IMR-90 (cell line): ENCODE results near the gene UNC5A. TPM values are rescaled to one million over a fixed set of nuclear protein-coding genes. Genes with fewer than 3 reads are reported as not detected.
A peak's percentile ranks its signal among the peaks of the same experiment; 100 is the strongest.

Experiments
- ATAC-seq: fragments of 200-7000 bp; cut with Tn5 transposase; 2 replicates; pipeline ENCODE4 v1.9.1; 2020; ENCODE audit warnings: low read depth, mild to moderate bottlenecking, moderate library complexity
- BruUV-seq: library from RNA; stranded (reverse); fragments of 400-500 nt; replicated peaks from 2 replicates; lab custom pipeline; 2021; lab: Mats Ljungman, UMichigan
- CTCF ChIA-PET: fragments of 300-600 bp; formaldehyde crosslinking; extraction: SDS; loops from one replicate; lab custom pipeline; 2021; ENCODE audit warnings: antibody characterized with exemption; lab: Yijun Ruan, JAX
- POLR2A ChIA-PET: fragments of 300-600 bp; sonication (Branson Sonifier 250); formaldehyde crosslinking; loops from one replicate; lab custom pipeline; 2022; ENCODE audit warnings: antibody characterized with exemption; ENCODE audit not compliant: unreplicated experiment; lab: Charles Lee
- DNase-seq: peaks from one replicate; pipeline ENCODE4 v3.0.0; 2013
- H2AFZ ChIP-seq: replicated peaks from 2 replicates; pipeline ENCODE3; 2013; ENCODE audit warnings: low read length, mild to moderate bottlenecking; ENCODE audit not compliant: poor library complexity
- H2AK5ac ChIP-seq: 2 replicates; pipeline ENCODE4 v1.6.1; 2013; ENCODE audit warnings: low read depth, low read length, inconsistent platforms
- H2AK9ac ChIP-seq: replicated peaks from 2 replicates; pipeline ENCODE3; 2013; ENCODE audit warnings: mild to moderate bottlenecking, low read depth, low read length, moderate library complexity; ENCODE audit not compliant: poor library complexity
- H2BK120ac ChIP-seq: 2 replicates; pipeline ENCODE4 v1.6.1; 2013; ENCODE audit warnings: low read depth, low read length, inconsistent platforms
- H2BK15ac ChIP-seq: 3 replicates; pipeline ENCODE4 v1.6.1; 2013; ENCODE audit warnings: low read depth, low read length, inconsistent platforms
- H2BK20ac ChIP-seq: 2 replicates; pipeline ENCODE4 v1.6.1; 2013; ENCODE audit warnings: low read depth, mild to moderate bottlenecking, inconsistent platforms, low read length, moderate library complexity
- H2BK5ac ChIP-seq: 2 replicates; pipeline ENCODE4 v1.6.1; 2013; ENCODE audit warnings: mild to moderate bottlenecking, low read depth, low read length, inconsistent platforms; ENCODE audit not compliant: poor library complexity, severe bottlenecking
- H3K14ac ChIP-seq: replicated peaks from 2 replicates; pipeline ENCODE4 v1.6.1; 2013; ENCODE audit warnings: low read depth, low read length, inconsistent platforms
- H3K18ac ChIP-seq: 2 replicates; pipeline ENCODE4 v1.6.1; 2013; ENCODE audit warnings: low read depth, low read length, control low read depth
- H3K23ac ChIP-seq: 2 replicates; pipeline ENCODE4 v1.6.1; 2013; ENCODE audit warnings: low read depth, low read length, inconsistent platforms
- H3K27ac ChIP-seq: 2 replicates; pipeline ENCODE4 v1.5.1; 2013; ENCODE audit warnings: mild to moderate bottlenecking, control low read depth, low read length; ENCODE audit not compliant: insufficient read depth
- H3K27me3 ChIP-seq: 2 replicates; pipeline ENCODE4 v1.6.1; 2013; ENCODE audit warnings: low read length; ENCODE audit not compliant: control insufficient read depth, insufficient read depth
- H3K36me3 ChIP-seq: 2 replicates; pipeline ENCODE4 v1.6.1; 2013; ENCODE audit warnings: low read length, mixed read lengths; ENCODE audit not compliant: control insufficient read depth, insufficient read depth
- H3K4ac ChIP-seq: 2 replicates; pipeline ENCODE4 v1.6.1; 2013; ENCODE audit warnings: low read depth, low read length, inconsistent platforms
- H3K4me1 ChIP-seq: 2 replicates; pipeline ENCODE4 v1.6.1; 2013; ENCODE audit warnings: low read length, mixed read lengths; ENCODE audit not compliant: control insufficient read depth, insufficient read depth
- H3K4me2 ChIP-seq: 2 replicates; pipeline ENCODE4 v1.6.1; 2013; ENCODE audit warnings: low read depth, mild to moderate bottlenecking, control low read depth, low read length, moderate library complexity
- H3K4me3 ChIP-seq: 2 replicates; pipeline ENCODE4 v1.5.1; 2013; ENCODE audit warnings: low read depth, mild to moderate bottlenecking, control low read depth, low read length, moderate library complexity; ENCODE audit not compliant: insufficient read depth
- H3K56ac ChIP-seq: 2 replicates; pipeline ENCODE4 v1.6.1; 2013; ENCODE audit warnings: low read length, inconsistent platforms; ENCODE audit not compliant: insufficient read depth; ENCODE audit errors: extremely low read depth
- H3K79me1 ChIP-seq, 2 experiments: 2 replicates each; pipeline ENCODE4 v1.6.1; 2013; ENCODE audit warnings: low read length in 2 of 2, inconsistent platforms in 1 of 2, low read depth in 1 of 2
- H3K9ac ChIP-seq: 2 replicates; pipeline ENCODE4 v1.6.1; 2013; ENCODE audit warnings: low read depth, low read length, control low read depth
- H3K9me1 ChIP-seq: 2 replicates; pipeline ENCODE4 v1.6.1; 2013; ENCODE audit warnings: low read length, inconsistent platforms; ENCODE audit not compliant: insufficient read depth
- H3K9me3 ChIP-seq: 2 replicates; pipeline ENCODE4 v1.6.1; 2013; ENCODE audit warnings: low read length; ENCODE audit not compliant: control insufficient read depth, insufficient read depth
- H4K20me1 ChIP-seq: 2 replicates; pipeline ENCODE4 v1.6.1; 2013; ENCODE audit warnings: low read length, inconsistent platforms; ENCODE audit not compliant: insufficient read depth
- H4K5ac ChIP-seq: 2 replicates; pipeline ENCODE4 v1.6.1; 2013; ENCODE audit warnings: mild to moderate bottlenecking, low read depth, low read length, control low read depth
- H4K8ac ChIP-seq, 2 experiments: 2 replicates each; pipeline ENCODE4 v1.6.1; 2013; ENCODE audit warnings: low read depth in 2 of 2, low read length in 2 of 2, control low read depth in 1 of 2, inconsistent platforms in 1 of 2
- H4K91ac ChIP-seq: 2 replicates; pipeline ENCODE4 v1.6.1; 2013; ENCODE audit warnings: low read depth, low read length, inconsistent platforms; ENCODE audit not compliant: insufficient read depth
- CEBPB ChIP-seq: IDR thresholded peaks from 2 replicates; pipeline ENCODE4 v1.6.1; 2012; ENCODE audit warnings: low read depth, low read length, improper control_type of control experiment
- CHD1 ChIP-seq: IDR thresholded peaks from 2 replicates; pipeline ENCODE4 v1.6.1; 2012; ENCODE audit warnings: low read depth, low read length, improper control_type of control experiment
- FOS ChIP-seq: fragments of 150-350 bp; IDR thresholded peaks from 2 replicates; pipeline ENCODE4 v1.6.1; 2016; ENCODE audit warnings: low read depth, low read length
- MAFK ChIP-seq: IDR thresholded peaks from 2 replicates; pipeline ENCODE4 v1.6.1; 2012; ENCODE audit warnings: low read depth, low read length, improper control_type of control experiment
- MAZ ChIP-seq: IDR thresholded peaks from 2 replicates; pipeline ENCODE4 v1.6.1; 2012; ENCODE audit warnings: low read depth, mild to moderate bottlenecking, low read length, improper control_type of control experiment, moderate library complexity, borderline replicate concordance
- RAD21 ChIP-seq: IDR thresholded peaks from 2 replicates; pipeline ENCODE4 v1.6.1; 2012; ENCODE audit warnings: low read length, improper control_type of control experiment
- RCOR1 ChIP-seq: IDR thresholded peaks from 2 replicates; pipeline ENCODE4 v1.6.1; 2012; ENCODE audit warnings: mild to moderate bottlenecking, low read length, improper control_type of control experiment; ENCODE audit not compliant: insufficient replicate concordance
- RFX5 ChIP-seq: IDR thresholded peaks from 2 replicates; pipeline ENCODE4 v1.8.0; 2012; ENCODE audit warnings: low read depth, mild to moderate bottlenecking, low read length, moderate library complexity
- WGBS, 2 experiments: methylation state at CpG; one replicate each; pipeline versions ENCODE4 v1.1.5 to v1.1.7; 2013; ENCODE audit warnings: missing lambda C conversion rate in 2 of 2; ENCODE audit not compliant: insufficient read length in 1 of 2; ENCODE audit errors: extremely low coverage in 2 of 2; 5-methylcytosine and 5-hydroxymethylcytosine counted together
- dilution Hi-C: fragments of 300-500 bp; cut with HindIII; formaldehyde crosslinking; loops from one replicate; pipeline ENCODE4 v1.14.3; 2018; ENCODE audit warnings: low sequenced_read_pairs; ENCODE audit not compliant: unreplicated experiment
- in situ Hi-C: fragments of 300-500 bp; cut with MboI; formaldehyde crosslinking; loops from 3 replicates; pipeline ENCODE4 v1.14.3; 2019; ENCODE audit warnings: low sequenced_read_pairs, inconsistent platforms, mixed read lengths
- intact Hi-C: fragments of 100-400 bp; cut with micrococcal nuclease; formaldehyde crosslinking; loops from 2 replicates; pipeline ENCODE4 v1.10.0; 2022
- polyA plus RNA-seq, 3 experiments: library from polyadenylated mRNA; depleted of rRNA; stranded (reverse); fragments of >200 nt; gene quantifications; 2 replicates each; pipeline ENCODE4 v1.2.3, GENCODE V29; 2012; ENCODE audit warnings: low replicate concordance in 1 of 3
- total RNA-seq: library from RNA; depleted of rRNA; stranded (reverse); fragments of >200 nt; gene quantifications from 2 replicates; pipeline ENCODE4 v1.2.3, GENCODE V29; 2012
- TF ChIP-seq, protein P1 (sequence below): conservative IDR thresholded peaks from 2 replicates; pipeline ENCODE4 v1.5.1; 2012; ENCODE audit warnings: mild to moderate bottlenecking, low read depth, low read length, improper control_type of control experiment

Gene UNC5A
- total and polyA plus RNA-seq, 2 of the 4 experiments (the other 2 are of a cell fraction), result not detected

DNA sequence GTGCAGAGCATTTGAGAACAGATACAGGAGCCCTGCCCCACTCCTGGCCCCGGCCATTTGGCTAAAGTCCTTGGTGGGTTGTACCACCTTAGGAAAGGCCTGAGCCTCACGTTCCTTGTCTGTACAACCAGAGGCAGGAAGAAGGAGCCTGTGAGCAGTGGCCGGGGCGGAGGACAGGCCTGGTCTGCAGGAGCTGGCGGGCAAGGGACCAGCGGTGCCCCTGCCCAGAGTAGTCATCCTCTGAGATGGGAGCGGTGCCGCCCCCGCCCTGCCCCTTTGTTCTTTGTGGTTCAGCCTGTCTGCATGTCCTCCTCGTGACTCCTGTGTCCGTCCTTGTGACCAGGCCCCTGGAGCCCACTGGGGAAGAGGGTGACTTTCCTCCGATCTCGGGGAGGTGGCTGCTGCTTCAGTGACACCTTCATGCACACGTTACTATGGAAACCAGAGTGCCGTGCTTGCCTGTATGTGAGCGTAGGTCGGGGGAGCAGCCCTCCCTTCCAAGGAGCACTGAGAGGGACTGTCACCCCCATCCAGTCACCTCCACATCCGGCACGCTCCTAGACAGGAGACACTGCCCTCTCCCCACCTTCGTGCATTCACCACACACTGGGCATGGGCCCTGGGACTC is 42.9 kb downstream of the UNC5A start:
- H2AK5ac ChIP-seq, result no peak overlapping the region
- ATAC-seq (no peak), DNase-seq (no peak)
- H4K8ac ChIP-seq, result no peak overlapping the region
- no peak overlapping the region for H3K18ac ChIP-seq
- dilution Hi-C loops (no loop called here), intact Hi-C loops (no loop called here), in situ Hi-C loops (no loop called here)
- 60% methylated on average over 5 of the region's 20 CpGs; no CpG with 5 or more reads in 1 of the 2 experiments for WGBS, 2 experiments
- no peak overlapping the region for H3K27ac ChIP-seq
- no peak overlapping the region for H3K56ac ChIP-seq
- no peak overlapping the region for H3K9ac ChIP-seq
- H4K91ac ChIP-seq, result no peak overlapping the region
- no peaks in the 10 kb centered on the region for H3K9me3 ChIP-seq
- peaks cover 51% of the 10 kb centered on the region for H3K27me3 ChIP-seq
- no peak overlapping the region for H4K5ac ChIP-seq
- H2BK120ac ChIP-seq, result no peak overlapping the region
- no peak overlapping the region for H2AK9ac ChIP-seq
- ChIA-PET CTCF (no interaction called here), POLR2A (no interaction called here)
- no peak overlapping the region for H3K4ac ChIP-seq
- no peak overlapping the region for H3K23ac ChIP-seq
- H2AFZ ChIP-seq, result peak overlapping the region; percentile 21
- no peaks in the 10 kb centered on the region for H3K79me1 ChIP-seq
- no peak overlapping the region for H3K14ac ChIP-seq
- TF ChIP-seq MAFK (no peak), MAZ (no peak), RFX5 (no peak), RCOR1 (no peak), FOS (no peak), RAD21 (no peak), CHD1 (no peak), CEBPB (no peak)
- TF ChIP-seq, protein P1, sequence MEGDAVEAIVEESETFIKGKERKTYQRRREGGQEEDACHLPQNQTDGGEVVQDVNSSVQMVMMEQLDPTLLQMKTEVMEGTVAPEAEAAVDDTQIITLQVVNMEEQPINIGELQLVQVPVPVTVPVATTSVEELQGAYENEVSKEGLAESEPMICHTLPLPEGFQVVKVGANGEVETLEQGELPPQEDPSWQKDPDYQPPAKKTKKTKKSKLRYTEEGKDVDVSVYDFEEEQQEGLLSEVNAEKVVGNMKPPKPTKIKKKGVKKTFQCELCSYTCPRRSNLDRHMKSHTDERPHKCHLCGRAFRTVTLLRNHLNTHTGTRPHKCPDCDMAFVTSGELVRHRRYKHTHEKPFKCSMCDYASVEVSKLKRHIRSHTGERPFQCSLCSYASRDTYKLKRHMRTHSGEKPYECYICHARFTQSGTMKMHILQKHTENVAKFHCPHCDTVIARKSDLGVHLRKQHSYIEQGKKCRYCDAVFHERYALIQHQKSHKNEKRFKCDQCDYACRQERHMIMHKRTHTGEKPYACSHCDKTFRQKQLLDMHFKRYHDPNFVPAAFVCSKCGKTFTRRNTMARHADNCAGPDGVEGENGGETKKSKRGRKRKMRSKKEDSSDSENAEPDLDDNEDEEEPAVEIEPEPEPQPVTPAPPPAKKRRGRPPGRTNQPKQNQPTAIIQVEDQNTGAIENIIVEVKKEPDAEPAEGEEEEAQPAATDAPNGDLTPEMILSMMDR, result no peak
- H2BK15ac ChIP-seq, result no peak overlapping the region
- BruUV-seq, result no TSS peak
- H3K36me3 ChIP-seq, result no peaks in the 10 kb centered on the region
- no peaks in the 10 kb centered on the region for H4K20me1 ChIP-seq
- no peaks in the 10 kb centered on the region for H3K9me1 ChIP-seq
- H2BK5ac ChIP-seq, result no peak overlapping the region
- no peaks in the 10 kb centered on the region for H3K4me1 ChIP-seq
- no peak overlapping the region for H2BK20ac ChIP-seq
- H3K4me3 ChIP-seq, result no peak overlapping the region
- no peak overlapping the region for H3K4me2 ChIP-seq
